DND-41 (cell line): ENCODE results near the gene TBC1D13.

ENCODE experiments used
- ATAC-seq: fragments of 200-7000 bp; cut with Tn5 transposase; 3 replicates; pipeline ENCODE4 v1.9.1; 2021; ENCODE audit warnings: low read depth; ENCODE audit not compliant: insufficient read depth
- DNase-seq: peaks from one replicate; pipeline ENCODE4 v3.0.0-alpha.2; 2020
- H2AFZ ChIP-seq: 2 replicates; pipeline ENCODE4 v1.6.0; 2012; ENCODE audit warnings: low read depth, low read length
- H3K27ac ChIP-seq: 2 replicates; pipeline ENCODE4 v1.5.1; 2012; ENCODE audit warnings: low read length, inconsistent platforms
- H3K27me3 ChIP-seq: fragments of 200-600 bp; sonication (generic); 2 replicates; pipeline ENCODE4 v1.6.0; 2012; ENCODE audit warnings: low read length, mild to moderate bottlenecking, inconsistent platforms; ENCODE audit not compliant: insufficient read depth, poor library complexity
- H3K36me3 ChIP-seq: 2 replicates; pipeline ENCODE4 v1.5.1; 2012; ENCODE audit warnings: low read length, inconsistent platforms; ENCODE audit not compliant: insufficient read depth
- H3K4me1 ChIP-seq: 2 replicates; pipeline ENCODE4 v1.5.1; 2012; ENCODE audit warnings: mild to moderate bottlenecking, low read length; ENCODE audit not compliant: insufficient read depth
- H3K4me2 ChIP-seq: 2 replicates; pipeline ENCODE4 v1.6.0; 2012; ENCODE audit warnings: mild to moderate bottlenecking, moderate library complexity, low read length, inconsistent platforms; ENCODE audit not compliant: insufficient read depth
- H3K4me3 ChIP-seq, 2 experiments: fragments of 200-600 bp in 1 of 2; shearing (Covaris generic) in 1 of 2; 2 replicates each; pipeline ENCODE4 v1.5.1; 2012 to 2016; ENCODE audit warnings: inconsistent platforms in 2 of 2, low read length in 2 of 2, mild to moderate bottlenecking in 2 of 2, low read depth in 1 of 2, moderate library complexity in 1 of 2
- H3K79me2 ChIP-seq: 2 replicates; pipeline ENCODE4 v1.6.0; 2012; ENCODE audit warnings: low read length, inconsistent platforms; ENCODE audit not compliant: insufficient read depth
- H3K9ac ChIP-seq: 2 replicates; pipeline ENCODE4 v1.6.0; 2012; ENCODE audit warnings: low read depth, mild to moderate bottlenecking, inconsistent platforms, low read length, moderate library complexity
- H3K9me3 ChIP-seq: 2 replicates; pipeline ENCODE4 v1.5.1; 2012; ENCODE audit warnings: low read length, moderate library complexity, mild to moderate bottlenecking, inconsistent platforms; ENCODE audit not compliant: insufficient read depth, severe bottlenecking
- H4K20me1 ChIP-seq: 2 replicates; pipeline ENCODE4 v1.6.0; 2012; ENCODE audit warnings: low read length; ENCODE audit not compliant: insufficient read depth
- EZH2 ChIP-seq: IDR thresholded peaks from 3 replicates; pipeline ENCODE4 v1.6.1; 2012; ENCODE audit warnings: borderline replicate concordance, low read depth, mild to moderate bottlenecking, moderate library complexity, low read length, inconsistent platforms; ENCODE audit not compliant: severe bottlenecking
- TF ChIP-seq, protein P1 (sequence below): IDR thresholded peaks from 2 replicates; pipeline ENCODE4 v1.5.1; 2012; ENCODE audit warnings: borderline replicate concordance, low read length, moderate library complexity, mild to moderate bottlenecking; ENCODE audit not compliant: poor library complexity, severe bottlenecking; ENCODE audit errors: extremely low read depth

The TBC1D13 gene

GRCh38 chr9:128788445-128788844 lies 1.4 kb downstream of the TBC1D13 start:
- Histone ChIP-seq H3K4me1 (peaks cover 27% of the 10 kb centered on the region), H3K36me3 (peaks cover 36% of the 10 kb centered on the region), H3K9me3 (no peaks in the 10 kb centered on the region), H3K4me2 (peak overlapping the region; percentile 88), H3K27ac (peak overlapping the region; percentile 36; the same call in 1 of the 2 replicates), H3K27me3 (no peaks in the 10 kb centered on the region), H4K20me1 (peaks cover 2% of the 10 kb centered on the region; the same call in 1 of the 2 replicates), H3K79me2 (peaks cover 20% of the 10 kb centered on the region), H3K9ac (peak overlapping the region; percentile 77), H2AFZ (no peak overlapping the region), H3K4me3 (peak overlapping the region in 1 of 2 experiments; percentile 96; a peak in 3 of 4 replicates)
- TF ChIP-seq EZH2, result no peak
- TF ChIP-seq, protein P1, sequence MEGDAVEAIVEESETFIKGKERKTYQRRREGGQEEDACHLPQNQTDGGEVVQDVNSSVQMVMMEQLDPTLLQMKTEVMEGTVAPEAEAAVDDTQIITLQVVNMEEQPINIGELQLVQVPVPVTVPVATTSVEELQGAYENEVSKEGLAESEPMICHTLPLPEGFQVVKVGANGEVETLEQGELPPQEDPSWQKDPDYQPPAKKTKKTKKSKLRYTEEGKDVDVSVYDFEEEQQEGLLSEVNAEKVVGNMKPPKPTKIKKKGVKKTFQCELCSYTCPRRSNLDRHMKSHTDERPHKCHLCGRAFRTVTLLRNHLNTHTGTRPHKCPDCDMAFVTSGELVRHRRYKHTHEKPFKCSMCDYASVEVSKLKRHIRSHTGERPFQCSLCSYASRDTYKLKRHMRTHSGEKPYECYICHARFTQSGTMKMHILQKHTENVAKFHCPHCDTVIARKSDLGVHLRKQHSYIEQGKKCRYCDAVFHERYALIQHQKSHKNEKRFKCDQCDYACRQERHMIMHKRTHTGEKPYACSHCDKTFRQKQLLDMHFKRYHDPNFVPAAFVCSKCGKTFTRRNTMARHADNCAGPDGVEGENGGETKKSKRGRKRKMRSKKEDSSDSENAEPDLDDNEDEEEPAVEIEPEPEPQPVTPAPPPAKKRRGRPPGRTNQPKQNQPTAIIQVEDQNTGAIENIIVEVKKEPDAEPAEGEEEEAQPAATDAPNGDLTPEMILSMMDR, result no peak
- ATAC-seq, result no peak
- DNase-seq, result no peak

DNA sequence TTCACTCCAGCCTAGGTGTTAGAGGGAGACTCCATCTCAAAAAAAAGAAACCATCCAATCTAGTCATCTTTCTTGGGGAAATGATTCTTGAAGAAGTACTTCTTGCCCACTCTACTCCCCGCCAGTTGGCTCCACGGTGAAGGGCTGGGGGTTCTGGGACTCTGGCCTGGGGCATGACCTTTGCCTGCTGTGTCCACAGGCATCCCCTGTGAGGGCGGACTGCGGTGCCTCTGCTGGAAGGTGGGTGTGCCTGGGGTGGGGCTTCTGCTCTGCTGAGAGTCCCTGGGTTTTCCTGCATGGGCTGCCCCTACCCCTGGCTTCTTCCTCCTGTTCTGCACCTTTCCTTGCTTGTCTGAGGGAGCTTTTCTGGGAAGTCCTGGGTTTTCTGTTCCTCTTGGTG lies 3.5 kb downstream of the TBC1D13 start:
- Histone ChIP-seq H2AFZ (no peak overlapping the region), H3K4me3 (no peak overlapping the region), H3K4me1 (peaks cover 24% of the 10 kb centered on the region), H3K9me3 (no peaks in the 10 kb centered on the region), H4K20me1 (peaks cover 2% of the 10 kb centered on the region; the same call in 1 of the 2 replicates), H3K27ac (no peak overlapping the region), H3K79me2 (peaks cover 20% of the 10 kb centered on the region), H3K36me3 (peaks cover 44% of the 10 kb centered on the region), H3K4me2 (no peak overlapping the region), H3K9ac (no peak overlapping the region), H3K27me3 (no peaks in the 10 kb centered on the region)
- ATAC-seq (no peak), DNase-seq (no peak)
- no peak for TF ChIP-seq EZH2
- TF ChIP-seq, protein P1, result no peak

GRCh38 chr9:128792134-128792533 lies 5.1 kb downstream of the TBC1D13 start:
- Histone ChIP-seq H3K4me3 (no peak overlapping the region), H3K4me1 (peaks cover 15% of the 10 kb centered on the region), H3K9me3 (no peaks in the 10 kb centered on the region), H3K36me3 (peaks cover 54% of the 10 kb centered on the region), H4K20me1 (peaks cover 2% of the 10 kb centered on the region; the same call in 1 of the 2 replicates), H3K9ac (no peak overlapping the region), H3K79me2 (peaks cover 20% of the 10 kb centered on the region), H2AFZ (no peak overlapping the region), H3K27ac (no peak overlapping the region), H3K27me3 (no peaks in the 10 kb centered on the region), H3K4me2 (no peak overlapping the region)
- DNase-seq (no peak), ATAC-seq (no peak)
- TF ChIP-seq, protein P1, result no peak
- TF ChIP-seq EZH2, result no peak
